Stimulated activated CD8-positive, alpha-beta memory T cell treated with anti-CD3 and anti-CD28 coated beads, Interleukin-12 subunit alpha, Interleukin-12 subunit beta, amount 100 ng/mL, for 4 hours (primary cell): ENCODE data around the gene UPF2.

Experiments used
- DNase-seq: peaks from one replicate; pipeline ENCODE4 v3.0.0-alpha.2; 2020; ENCODE audit warnings: low read depth

The UPF2 gene

DNA sequence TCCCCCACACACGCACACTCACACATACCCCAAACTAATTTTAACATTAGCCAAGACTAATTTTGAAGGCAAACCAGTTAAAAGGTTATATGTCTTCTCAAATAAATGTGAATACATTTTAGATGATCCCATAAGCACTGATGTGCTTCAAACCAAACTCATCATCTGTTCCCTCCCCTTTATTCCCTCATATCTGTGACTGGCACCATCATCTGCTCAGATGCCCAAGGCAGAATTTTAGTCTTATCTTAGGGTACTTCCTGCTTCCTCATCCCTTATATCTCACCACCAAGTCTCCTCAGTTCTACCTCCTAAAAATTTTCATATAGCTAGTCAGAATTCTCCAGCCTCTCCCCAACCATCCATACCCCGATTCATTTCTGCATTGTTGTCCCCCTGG lies 80.4 kb downstream of the UPF2 start:
- DNase-seq = no peak

DNA sequence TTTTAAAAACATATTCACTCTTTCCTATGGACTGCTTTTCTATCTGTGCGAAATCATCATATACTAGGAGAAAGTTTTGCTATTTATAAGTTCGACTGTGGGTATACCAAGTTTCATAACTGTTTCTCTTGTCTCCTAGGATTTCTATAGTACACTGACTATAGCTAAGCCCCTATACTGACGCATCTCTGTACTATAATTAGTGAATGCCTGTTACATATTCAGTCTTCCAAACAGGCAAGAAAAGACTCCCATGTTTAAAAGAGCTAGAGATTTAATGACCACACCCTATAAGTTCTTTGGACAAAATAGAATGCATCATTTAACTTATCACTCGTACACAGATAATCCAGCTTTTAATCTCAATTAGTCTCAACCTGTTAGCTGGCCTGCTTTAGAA lies 80.8 kb downstream of the UPF2 start:
- DNase-seq = no peak

DNA sequence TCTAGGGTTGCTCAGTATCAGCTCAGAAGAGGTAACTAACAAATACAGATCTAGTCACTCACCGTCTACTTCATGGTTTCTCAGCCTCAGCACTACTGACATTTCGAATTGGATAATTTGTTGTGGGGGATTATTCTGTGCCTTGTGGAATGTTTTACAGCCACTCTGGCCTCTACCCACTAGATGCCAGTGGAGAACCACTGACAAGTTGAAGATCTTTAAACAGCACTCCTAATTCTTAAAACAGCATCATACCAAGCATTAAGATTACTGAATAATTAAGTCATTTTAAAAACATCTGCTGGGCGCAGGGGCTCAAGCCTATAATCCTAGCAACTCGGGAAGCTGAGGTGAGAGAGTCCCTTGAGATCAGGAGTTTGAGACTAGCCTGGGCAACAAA lies 82.6 kb downstream of the UPF2 start:
- DNase-seq = no peak

DNA sequence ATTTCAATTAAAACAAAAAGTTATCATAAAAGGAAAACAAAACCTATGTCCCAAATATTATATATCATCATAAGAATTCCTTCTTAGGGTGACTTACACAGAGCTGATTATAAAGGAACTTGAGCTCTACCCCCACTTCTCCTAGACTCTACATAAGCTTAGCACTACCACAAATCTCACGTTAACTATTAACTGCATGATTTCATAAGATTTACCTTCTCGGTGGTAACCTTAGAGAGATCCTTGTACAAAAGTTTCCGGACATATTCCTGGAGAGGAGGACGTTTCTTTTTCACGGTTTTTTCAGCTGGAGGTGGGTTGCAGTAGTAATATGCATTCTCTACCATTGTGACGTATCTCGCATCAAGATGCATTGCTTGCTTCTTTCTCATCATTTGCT lies 83.7 kb downstream of the UPF2 start:
- DNase-seq = no peak

DNA sequence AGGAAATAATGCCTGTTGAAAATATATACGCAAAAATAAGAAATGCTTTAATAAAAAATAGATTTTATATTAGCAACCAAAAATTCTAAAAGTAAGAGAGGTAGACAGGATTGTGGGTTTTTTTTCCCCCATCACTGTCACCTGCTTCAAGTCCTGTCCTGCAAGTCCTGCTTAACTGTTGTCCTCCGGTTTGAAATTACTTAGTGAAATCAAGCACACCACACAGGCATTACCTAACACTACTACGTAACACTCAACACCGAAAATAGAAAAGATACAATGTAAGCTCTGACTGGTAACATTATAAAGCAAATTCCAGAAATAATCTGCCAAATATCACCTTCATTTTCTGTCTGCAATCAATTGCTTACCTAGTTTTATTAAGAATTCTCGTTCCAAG lies 90.9 kb downstream of the UPF2 start:
- no peak for DNase-seq

DNA sequence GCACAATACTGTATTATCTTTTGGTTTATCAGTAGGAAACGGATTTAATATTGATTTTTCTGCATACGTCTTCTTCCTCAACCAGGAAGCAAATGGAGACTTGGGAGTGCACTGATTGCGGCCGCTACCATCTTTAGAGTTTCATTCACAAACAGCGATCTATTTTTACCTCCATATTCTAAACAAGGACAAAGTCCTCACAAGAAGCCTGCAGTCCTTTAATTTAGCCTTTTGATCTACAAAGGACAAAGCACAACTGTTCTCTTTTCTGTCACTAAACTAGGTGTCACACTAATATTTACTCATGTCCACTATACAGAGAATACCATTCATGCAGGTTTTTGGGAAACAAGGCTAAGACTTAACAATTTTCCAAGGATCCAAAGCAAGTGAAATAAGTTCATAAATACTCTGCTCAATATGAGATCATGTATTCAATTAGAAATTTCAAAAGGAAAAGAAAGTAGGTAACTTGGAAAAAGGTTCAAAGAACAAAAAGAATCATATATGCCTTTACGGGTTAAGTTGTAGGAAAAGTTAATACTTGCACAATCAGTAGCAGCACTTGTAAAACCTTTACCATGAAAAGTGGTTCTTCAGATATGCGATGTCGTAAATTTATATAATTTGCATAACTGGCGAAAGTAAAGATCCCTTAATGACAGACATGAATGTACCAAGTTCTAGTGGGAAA lies 92.1 kb downstream of the UPF2 start:
- no peak for DNase-seq

DNA sequence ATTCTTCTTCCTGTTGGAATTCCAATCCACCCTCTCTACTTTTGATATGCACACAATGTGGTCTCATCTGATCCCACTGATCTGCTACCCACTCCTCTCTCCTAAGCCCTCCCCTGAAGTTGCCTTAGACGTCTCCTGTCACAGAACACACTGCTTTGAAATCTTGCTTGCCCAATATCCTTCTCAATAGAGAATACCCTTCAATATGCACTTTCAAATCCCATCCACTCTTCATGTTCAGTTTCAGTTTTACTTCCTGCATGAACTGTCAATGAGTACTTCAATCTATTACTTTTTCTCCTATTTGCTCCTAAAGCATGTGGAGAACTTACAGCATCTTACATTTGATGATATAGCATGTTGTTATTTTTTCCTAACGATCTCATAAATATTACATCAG lies 93.5 kb downstream of the UPF2 start:
- no peak for DNase-seq

DNA sequence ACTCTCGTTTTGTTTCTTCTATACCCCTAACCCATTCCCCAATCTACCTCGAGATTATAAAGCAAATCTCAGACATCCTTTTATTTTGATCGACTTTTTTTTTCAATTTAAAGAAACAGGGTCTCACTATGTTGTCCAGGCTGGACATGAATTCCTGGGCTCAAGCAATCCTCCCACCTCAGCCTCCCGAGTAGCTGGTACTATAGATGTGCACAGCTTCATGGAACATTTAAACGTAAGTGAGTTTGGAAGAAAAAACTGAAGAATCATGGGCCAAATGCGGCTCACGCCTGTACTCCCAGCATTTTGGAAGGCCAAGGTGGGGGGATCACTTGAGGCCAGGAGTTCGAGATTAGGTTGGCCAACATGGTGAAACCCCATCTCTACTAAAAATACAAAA lies 96.0 kb downstream of the UPF2 start:
- DNase-seq = no peak

DNA sequence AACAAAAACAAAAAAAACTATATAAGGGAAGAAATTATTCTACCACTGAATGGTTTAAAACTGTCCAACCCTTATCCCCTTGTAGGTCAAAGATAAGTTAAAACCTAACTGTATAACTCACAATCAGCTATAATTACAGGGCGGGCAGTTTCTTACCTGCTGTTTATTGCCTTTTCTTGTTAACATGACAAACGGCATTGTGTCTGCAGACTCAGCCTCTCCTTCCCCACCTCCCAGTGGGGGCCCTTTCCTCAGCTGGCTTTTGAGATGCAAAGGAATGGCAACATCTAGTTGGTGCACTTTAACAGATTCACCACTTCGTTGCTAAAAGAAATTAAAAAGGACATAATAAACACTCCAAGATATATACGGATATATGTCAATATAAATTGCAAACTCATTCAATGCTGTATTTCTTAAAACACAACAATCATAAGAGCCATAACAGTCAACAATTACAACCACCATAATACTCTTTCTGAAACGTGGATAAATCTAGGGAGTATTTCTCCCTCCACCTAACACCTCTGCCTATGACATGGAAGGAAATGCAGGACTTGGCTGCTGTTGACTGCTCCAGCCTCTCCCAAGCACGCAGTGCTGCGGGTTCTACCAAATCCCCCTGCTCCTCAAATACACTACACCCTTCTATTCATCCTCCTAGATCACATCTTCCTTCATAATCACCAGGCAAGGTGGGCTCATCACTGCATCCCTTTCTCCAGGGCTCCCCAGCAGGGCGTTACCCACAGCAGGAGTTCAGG lies 106.0 kb downstream of the UPF2 start:
- no peak for DNase-seq

DNA sequence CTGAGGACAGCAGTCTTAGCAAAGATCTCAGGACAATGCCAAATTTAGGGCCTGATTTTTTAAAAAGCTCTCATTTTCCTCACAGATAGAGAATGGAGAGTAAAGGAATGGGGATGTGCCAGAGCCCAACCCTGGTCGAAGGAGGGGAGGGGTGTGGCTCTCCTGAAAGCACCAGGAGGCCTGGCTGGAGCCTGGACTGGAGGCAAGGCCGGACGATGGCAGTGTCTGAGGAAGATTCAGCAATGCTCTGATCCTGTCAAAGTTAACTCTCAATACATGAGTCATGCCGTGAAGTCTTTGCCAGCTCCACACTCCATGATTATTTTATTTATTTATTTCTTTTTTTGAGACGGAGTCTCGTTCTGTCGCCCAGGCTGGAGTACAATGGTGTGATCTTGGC lies 108.3 kb downstream of the UPF2 start:
- no peak for DNase-seq

DNA sequence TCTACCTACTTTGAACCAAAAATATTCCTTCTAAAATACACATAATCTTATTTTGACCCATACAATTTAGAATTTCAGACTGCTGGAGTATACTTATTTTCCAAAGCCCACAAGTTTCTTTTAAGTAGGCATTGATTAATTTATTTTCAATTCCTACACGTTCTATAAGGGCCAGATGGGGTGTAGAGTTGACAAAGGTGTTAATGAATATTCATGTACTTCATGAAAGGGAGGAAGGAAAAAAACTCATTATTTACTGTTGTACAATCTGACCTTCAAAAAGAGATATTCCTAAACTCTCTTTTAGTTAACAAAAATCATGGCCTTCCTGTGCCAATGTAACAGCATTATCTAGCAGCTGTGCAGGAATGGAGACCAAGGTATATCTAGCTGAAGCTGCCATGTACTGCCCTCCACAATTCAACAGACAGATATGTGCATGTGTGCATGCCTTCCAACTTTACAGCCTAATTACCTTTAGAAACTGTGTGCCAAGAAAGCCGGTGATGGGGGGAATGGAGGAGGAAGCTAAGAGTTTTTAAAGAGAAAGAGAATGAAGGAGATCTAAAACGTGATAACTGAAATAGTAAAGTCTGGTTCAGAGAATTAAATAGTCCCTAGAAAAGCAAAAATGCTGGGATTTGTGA lies 108.9 kb downstream of the UPF2 start:
- DNase-seq = no peak

DNA sequence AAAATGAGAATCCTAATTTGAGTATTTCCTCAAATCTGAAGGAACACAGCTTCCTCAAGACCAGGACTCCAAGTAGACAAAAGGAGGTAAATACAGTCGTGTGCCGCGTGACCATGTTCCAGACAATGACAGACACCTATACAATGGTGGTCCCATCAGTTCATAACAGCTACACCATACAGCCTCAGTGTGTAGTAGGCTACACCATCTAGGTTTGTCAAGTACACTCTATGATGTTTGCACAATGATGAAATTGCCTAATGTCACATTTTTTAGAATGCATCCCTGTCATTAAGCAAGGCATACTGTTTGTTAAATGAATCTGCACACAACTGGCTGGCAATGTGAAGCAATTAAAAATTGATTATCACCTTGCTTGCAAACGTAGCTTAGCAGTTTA lies 111.6 kb downstream of the UPF2 start:
- no peak for DNase-seq

DNA sequence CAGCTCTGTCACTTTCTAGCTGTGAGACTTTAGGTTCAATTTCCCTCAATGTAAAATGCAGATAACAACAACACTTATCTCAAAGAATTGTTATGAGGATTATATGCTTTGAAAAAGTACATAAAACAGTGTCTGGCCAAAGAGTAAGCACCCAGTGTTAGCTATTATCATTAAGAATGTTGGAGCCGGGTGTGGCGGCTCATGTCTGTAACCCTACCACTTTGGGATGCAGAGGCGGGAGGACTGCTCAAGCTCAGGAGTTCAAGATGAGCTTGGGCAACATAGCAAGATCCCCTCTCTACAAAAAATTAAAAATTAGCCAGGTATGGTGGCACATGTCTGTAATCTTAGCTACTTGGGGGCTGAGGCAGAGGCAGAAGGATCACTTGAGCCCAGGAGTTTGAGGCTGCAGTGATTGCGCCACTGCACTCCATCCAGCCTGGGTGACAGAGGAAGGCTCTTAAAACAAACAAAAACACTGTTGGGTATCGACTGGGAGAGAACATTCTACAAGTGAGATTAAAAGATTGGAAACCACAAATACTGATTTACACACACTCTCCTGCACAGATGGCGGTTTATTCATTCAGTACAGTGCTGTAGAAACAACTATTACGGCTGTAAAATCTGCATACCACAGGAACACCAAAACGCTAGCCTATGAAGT lies 112.2 kb downstream of the UPF2 start:
- no peak for DNase-seq

DNA sequence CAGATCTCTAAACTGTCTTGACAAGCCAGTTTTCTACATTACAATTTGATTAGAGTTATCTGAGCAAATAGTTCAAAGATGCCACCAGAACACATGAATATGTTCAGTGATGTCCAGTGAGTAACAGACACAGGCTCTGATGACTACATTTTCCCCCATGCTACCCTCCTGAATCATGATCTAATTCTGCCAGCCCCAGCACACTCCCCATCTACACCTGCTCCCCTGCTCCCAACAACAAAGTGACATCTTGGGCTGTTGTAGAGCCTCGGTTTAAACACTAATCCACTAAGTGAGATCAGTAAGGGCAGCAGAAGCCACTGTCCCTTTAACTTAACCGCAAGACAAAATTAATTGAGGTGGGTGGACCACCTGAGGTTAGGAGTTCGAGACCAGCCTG lies 114.9 kb downstream of the UPF2 start:
- no peak for DNase-seq

DNA sequence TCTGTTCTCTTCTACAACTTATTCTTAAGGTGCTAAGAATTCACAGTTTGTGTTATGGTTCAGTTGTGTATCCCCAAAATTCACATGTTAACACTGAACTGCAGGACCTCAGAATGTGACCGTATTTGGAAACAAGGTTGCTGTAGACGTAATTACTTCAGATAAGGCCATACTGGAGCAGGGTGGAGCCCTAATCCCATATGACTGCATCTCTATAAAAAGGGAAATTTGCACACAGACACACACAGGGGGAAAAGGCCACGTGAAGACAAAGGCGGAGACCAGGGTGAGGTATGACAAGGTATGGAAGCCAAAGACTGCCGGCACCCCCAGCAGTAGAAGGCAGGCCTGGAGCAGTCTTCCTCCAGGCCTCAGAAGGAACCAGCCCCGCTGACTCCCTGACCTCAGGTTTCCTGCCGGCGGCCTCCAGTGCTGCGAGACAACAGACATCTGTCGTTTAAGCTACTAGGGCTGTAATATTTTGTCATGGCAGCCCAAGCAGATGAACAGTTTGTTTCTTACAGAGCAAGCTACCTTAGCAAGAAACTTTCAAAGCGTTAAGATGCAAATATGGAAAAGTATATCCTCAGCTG lies 120.7 kb downstream of the UPF2 start:
- no peak for DNase-seq

DNA sequence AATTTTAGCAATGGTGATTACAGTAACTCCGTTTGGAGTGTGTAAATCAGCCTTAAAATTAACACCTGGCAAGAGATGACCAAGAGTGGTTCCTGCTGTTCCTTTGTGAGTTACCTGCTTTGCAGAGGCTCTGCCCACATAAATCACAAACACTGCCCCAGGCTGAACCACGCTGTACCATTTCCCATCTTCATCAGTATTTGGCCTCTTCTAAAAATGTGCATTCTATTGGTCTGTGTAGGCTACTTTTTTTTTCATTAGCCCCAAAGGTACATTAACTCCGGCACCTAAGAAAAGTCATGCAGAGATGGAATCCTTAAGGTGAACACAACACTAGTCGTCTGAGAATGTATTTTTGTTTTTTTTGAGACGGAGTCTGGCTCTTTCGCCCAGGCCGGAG lies 123.3 kb downstream of the UPF2 start:
- no peak for DNase-seq

DNA sequence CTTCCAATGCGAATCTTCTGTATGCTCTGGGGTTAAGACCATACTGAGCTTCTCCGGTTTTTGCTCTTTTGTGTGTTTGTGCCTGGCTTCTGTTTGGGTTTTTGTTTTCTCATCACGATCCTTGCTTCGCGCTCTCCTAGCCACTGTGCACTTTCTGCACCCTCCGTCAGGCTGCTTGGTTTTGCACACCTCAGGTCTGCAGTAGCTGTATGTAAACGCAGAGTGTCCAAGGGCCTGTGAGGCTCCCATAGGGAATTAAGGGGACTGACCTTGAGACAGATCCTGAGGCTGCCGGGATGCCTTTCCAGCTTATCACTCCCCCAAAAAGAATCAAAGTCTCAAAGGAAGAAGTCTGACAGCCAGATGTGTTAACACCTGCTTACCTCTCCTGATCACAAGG lies 124.2 kb downstream of the UPF2 start:
- no peak for DNase-seq

DNA sequence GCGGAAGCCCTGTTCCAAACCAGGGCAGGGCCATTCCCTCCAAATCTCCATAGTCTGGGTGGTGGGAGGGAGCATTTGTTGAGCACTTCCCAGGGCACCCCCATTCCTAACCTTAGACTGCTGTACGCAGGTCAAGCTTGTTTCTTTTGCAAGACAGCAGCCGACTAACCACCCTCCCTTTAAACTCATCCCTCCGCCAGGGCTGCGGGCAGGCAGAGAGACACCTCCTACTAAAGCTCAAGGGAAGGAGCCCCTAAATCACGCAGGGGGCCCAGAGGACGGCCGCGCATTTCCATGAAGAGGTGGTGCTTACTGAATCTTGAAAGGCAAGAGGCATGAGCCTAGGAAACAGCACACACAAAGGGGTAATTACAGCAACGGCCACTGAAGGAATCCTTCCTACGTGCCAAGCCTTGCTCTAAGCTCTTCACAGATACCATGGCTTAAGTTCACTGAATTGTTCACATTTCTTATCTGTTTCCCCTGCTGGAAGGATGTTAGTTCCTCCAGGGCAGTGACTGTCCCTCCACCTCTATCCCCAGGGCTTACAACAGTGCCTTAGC lies 129.4 kb downstream of the UPF2 start:
- no peak for DNase-seq

DNA sequence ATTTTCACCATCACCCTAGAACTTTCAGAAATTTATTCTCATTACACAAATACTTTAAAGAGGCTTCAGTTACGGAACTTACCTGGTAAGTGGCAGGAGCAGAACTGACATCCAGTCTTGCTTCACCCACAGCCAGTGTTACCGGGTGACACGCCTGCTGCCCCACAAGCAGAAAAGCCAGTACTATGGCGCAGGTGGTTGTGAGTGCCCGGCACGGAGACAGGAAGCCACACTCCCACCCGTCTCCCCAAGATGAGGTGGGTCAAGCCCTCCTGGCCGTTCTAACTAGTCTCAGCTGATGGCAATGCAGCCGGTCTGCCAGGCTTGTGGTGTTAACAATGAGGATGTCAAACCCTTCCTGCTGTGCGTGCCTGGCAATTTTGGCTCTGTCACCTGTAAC lies 132.5 kb downstream of the UPF2 start:
- DNase-seq = no peak

DNA sequence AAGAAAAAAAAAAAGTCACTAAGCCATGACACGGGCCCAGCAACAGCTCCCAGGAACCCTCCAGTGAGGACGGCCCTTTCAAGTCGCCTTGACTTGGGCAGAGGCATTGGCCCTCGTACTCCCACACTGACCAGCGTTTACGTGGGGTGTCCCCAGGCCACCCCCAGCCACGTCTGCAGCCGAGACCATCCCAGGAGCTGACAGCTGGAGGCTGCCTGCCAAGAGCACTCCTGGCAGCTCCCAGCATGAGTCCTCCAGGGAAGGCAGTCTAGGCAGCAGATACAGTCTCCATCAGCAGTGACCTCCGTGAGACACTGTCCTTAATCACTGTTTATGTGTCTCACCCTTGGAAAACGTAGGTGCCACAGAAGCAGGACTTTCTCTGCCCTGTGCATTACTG lies 133.0 kb downstream of the UPF2 start:
- no peak for DNase-seq

DNA sequence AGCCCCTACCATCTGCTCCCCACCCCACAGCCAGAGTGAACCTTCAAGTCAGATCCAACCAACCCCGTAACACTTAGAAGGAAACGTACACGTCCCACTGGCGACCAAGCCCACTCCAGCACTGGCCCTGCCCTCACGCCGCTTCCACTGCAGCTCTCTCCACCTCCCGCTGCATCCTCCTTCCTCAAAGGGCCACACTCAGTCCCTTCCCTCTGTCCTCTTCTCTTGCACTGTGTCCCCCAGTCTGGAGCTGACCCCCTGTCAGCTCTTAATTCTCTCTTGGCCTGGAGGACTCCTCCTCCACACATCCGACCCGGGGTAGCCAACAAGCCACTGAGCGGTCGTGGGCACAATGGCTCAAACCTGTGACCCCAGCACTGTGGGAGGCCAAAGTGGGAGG lies 133.6 kb downstream of the UPF2 start:
- DNase-seq = no peak

DNA sequence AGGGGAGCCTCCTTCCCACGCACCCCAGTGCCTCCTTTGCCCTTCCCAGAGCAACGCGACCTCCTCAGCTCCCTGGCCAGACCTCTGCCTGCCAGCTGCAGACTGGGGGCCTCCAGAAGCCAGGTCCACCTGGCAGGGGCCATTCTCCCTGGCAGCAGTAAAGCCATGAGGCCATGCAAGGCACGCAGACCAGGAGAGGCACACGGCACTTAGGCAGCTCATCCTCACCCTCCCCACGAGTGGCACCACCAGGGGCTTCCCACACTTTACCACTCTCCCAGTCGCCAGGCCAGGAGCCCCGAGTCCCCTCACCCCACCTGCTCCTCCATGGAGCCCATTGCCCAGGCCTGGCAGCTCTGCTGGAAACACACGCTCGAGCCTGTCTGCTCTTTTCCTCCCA lies 134.1 kb downstream of the UPF2 start:
- DNase-seq = no peak
